ENCODE results near the gene CUBN.
"Not testable (repeated sequence)": the region's sequence is repeated elsewhere in the genome, so short reads cannot be mapped to it uniquely, and the experiment has no call there.

CUBN gene

GRCh38 chr10:16870331-16870730, 259.3 kb downstream of the CUBN start:
- DNase-seq (ENCODE audit: low read depth): no peak

GRCh38 chr10:16867990-16868389, 261.6 kb downstream of the CUBN start:
- DNase-seq (ENCODE audit: low read depth): no peak

DNA sequence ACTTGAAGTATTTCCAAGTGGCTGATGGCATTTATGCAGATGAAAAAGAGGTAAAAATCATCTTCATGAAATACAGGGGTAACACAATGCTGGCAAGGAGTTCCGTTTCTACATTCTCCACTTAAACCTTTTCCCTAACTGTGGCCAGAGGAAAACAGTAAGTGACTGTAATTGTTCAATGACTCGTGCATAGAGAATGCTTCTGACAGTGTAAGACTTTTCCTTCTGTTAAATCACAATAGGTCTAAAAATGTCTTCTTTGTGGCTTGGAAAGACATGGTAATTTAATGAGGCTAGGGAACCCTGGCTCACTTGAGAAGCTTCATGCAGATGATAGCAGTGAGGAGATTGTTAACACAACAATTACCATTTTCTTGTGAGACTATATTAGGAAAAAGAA, 262.1 kb downstream of the CUBN start:
- no peak for DNase-seq (ENCODE audit: low read depth)

GRCh38 chr10:16866541-16867275, 262.9 kb downstream of the CUBN start:
- no peak for DNase-seq (ENCODE audit: low read depth)

DNA sequence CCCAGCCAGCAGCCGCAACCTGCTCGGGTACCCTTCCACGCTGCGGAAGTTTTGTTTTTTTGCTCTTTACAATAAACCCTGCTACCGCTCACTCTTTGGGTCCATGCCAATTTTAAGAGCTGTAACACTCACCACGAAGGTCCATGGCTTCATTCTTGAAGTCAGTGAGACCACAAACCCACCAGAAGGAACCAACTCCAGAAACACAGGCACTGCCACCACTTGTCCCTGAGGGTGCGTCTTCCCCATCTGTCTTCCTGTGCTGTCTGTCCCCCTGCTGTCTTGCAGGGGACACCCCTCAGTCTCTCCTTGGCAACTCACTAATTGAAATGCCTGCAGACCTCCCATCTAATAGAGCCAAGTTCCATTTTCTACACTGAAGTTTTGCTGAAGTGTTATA, 263.8 kb downstream of the CUBN start:
- no peak for DNase-seq (ENCODE audit: low read depth)

DNA sequence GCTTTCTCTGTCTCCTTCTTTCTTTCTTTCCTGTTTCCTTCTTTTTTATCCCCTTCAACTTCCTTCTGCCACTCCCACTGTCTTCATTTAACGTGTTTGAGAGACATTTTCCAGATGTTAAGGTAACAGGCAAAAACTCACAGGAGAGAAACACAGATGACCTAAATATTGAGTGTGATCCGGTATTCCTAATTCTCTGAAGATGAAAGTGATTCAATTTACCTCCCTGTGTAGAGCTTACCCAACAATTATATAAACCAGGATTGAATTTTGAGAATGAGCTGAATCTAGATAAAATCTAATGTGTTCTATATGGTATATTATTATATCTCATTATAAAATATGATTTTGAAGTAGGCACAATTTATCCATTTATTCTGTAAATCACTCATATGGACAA, 265.8 kb downstream of the CUBN start:
- DNase-seq (ENCODE audit: low read depth): no peak

- no peak for DNase-seq (ENCODE audit: low read depth)
Observed at GRCh38 chr10:16857419-16857818, 272.2 kb downstream of the CUBN start.

DNA sequence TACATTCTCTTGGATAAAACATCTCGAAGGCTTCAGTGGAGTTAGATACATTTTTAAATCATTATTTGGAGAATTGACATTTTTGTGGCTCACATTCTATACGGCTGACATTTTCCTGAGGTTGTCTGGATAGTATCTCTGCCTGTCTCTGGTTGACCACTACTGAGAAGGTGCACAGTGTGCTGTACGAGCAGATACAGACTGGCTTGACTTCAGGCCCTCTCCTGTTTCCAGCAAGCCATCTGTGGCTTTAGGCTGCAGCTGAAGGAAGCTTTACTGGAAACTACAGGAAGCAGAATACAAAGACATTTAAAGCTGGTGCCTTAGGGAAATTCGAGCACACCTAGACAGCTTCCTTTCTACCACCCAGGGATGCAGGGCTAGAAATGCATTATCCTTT, 273.0 kb downstream of the CUBN start:
- no peak for DNase-seq (ENCODE audit: low read depth)

DNA sequence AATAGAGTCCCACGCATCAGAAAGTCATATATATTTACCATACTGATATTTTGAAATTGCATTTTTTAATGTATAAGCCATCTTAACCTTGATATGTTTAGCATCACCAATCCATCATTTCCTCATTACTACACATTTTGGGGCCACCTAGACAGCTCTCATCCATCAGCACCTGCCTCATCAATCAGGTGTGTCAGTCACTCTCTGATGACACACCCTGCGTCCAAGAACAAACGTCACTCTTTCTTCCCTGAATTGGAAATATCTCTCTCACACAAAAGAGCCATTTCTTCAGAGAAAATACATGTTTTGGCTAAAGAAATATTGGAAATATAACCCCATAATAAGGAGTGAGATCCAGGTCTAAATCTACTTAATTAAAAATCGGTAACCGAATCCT, 273.5 kb downstream of the CUBN start:
- no peak for DNase-seq (ENCODE audit: low read depth)

- DNase-seq (ENCODE audit: low read depth): no peak
Observed at GRCh38 chr10:16854623-16855022, 275.0 kb downstream of the CUBN start.

DNA sequence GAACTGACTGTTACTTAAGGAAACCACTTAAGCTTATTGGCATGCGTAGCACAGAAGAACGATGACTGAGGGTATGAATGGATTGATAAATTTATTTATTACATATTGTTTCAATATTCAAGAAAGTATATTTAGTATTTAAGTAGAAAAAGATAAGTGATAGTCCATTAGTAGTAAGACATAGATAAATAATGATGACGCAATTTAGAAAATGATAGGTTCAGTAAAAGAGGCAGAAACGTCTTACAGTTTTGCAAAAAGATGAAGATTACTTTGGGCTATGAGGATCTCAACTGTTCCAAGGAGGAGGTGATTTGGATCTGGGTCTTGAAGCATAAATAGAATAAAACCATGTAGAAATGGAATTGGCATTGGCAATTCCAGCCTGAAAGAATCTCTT, 275.8 kb downstream of the CUBN start:
- no peak for DNase-seq (ENCODE audit: low read depth)

GRCh38 chr10:16853201-16853600, 276.4 kb downstream of the CUBN start:
- no peak for DNase-seq (ENCODE audit: low read depth)

- DNase-seq (ENCODE audit: low read depth): no peak
Observed at GRCh38 chr10:16852624-16853023, 277.0 kb downstream of the CUBN start.

GRCh38 chr10:16848562-16849154, 281.0 kb downstream of the CUBN start:
- no peak for DNase-seq (ENCODE audit: low read depth)

GRCh38 chr10:16847644-16848043, 282.0 kb downstream of the CUBN start:
- DNase-seq (ENCODE audit: low read depth): no peak

DNA sequence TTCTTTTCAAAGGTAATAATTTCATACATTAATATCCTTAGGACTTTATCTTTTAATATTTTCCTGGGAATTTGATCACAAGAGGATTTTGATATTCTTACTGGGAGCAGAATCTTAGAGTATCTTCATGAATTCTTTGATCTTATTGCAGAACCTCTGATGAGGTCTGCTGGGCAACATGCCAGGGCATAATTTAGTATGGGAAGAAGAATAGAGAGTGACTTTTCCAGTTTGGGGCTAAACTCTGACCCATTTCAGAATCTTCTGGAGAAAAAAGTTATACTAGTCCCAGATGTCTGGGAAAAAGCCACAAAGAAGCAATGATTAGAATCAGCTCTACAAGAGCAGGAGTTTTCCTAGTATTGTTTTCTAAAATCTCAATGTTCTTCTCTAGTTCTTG, 284.4 kb downstream of the CUBN start:
- DNase-seq (ENCODE audit: low read depth): no peak

DNA sequence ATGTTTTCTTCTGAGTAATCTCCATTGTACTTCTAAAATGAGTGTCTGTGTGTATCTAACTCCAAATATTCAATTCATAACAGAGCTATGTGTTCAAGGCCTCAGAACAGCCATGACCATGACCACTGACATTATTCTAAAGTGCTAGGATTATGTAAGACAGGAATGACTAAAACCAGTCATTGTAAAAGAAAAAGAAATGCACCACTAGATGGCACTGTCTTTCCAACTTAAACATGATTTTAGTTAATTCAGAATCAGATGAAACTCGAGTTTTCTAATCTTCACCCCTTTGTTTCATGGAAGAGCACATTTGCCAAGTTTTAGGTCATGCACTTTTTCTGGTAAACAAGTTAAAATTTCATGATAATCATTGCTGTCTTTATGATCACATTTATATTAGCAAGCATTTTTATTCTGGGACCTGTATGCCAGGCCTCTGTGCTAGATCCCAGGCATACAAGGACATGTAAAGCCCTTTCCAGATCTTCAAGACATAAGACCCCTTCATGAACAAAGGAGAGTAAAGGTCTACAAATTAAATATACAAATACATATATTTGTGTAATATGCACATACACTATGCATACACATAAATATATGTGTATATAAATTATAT, 286.2 kb downstream of the CUBN start:
- no peak for DNase-seq (ENCODE audit: low read depth)

GRCh38 chr10:16835228-16835627, 294.4 kb downstream of the CUBN start:
- no peak for DNase-seq (ENCODE audit: low read depth)

- DNase-seq (ENCODE audit: low read depth): no peak
Observed at GRCh38 chr10:16832351-16833080, 297.1 kb downstream of the CUBN start.

DNA sequence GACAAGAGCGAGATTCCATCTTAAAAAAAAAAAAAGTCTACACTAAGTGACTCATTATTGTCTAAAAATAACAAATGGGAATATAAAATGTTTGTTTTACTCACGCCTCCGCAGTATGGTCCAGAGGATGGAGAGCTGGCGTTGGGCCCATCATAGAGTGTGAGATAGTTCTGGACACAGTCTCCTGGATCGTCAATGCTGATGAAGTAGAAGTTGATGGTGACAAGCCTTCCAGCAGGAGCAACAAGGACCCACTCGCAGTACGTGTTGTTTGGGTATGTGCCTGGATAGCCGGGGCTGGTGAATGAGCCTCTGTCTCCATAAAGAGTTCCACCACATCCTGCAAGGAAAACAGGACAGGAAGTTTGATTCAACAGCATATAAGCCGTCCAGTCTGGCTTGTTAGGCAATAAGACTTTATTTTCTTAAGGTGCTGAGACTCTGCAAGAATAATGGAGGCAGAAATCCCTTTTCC, 300.9 kb downstream of the CUBN start:
- DNase-seq (ENCODE audit: low read depth): no peak

DNA sequence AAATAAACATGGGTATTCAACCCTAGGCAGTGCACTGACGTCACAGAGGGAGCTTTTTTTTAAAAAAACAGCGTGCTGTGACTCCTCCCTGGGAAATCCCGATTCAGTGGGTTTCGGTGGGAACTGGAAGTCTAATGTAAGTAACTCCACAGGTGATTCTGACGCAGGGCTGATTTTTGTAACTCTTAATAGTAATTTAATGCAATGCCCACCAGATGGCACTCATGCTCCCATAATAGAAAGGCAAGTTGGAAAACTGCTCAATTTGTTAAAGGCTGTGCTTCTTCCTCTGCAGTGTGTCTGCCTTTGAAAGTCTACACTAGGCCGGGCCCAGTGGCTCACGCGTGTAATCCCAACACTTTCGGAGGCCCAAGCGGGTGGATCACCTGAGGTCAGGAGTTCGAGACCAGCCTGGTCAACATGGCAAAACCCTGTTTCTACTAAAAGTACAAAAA, 301.5 kb downstream of the CUBN start:
- DNase-seq (ENCODE audit: low read depth): no peak

- DNase-seq (ENCODE audit: low read depth): not testable (repeated sequence)
Observed at GRCh38 chr10:16827474-16827873, 302.1 kb downstream of the CUBN start.

Data from stimulated activated CD8-positive, alpha-beta memory T cell treated with anti-CD3 and anti-CD28 coated beads, Interleukin-15, amount 100 ng/mL, for 24 hours (primary cell).